Measurements from ENCODE around the gene ELOVL5.

Gene ELOVL5

DNA sequence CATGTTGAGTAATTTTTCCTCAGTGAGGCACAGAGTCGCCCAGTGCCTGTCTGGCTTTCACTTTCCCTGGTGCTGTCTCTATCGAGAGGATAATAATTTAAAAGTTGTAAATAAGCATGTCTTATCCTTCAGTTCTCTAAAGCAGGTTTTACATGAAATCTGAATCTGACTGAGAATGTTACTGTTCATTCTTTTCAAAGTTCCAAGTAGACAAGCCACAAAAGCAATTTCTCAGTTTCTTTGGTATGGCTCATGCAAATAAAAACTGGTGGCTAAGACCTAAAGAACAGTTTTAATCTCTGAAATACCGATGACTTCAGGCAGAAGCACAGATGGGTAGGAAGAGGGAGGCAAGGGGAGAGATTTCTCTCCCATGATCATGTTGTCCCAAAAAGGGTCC is 112.5 kb downstream of the ELOVL5 start:
- no peak for DNase-seq

- no peak for DNase-seq
These were observed 113.2 kb downstream of the ELOVL5 start for GRCh38 chr6:53235508-53235907.

- DNase-seq: no peak
These were observed 115.4 kb downstream of the ELOVL5 start for GRCh38 chr6:53233309-53233708.

DNA sequence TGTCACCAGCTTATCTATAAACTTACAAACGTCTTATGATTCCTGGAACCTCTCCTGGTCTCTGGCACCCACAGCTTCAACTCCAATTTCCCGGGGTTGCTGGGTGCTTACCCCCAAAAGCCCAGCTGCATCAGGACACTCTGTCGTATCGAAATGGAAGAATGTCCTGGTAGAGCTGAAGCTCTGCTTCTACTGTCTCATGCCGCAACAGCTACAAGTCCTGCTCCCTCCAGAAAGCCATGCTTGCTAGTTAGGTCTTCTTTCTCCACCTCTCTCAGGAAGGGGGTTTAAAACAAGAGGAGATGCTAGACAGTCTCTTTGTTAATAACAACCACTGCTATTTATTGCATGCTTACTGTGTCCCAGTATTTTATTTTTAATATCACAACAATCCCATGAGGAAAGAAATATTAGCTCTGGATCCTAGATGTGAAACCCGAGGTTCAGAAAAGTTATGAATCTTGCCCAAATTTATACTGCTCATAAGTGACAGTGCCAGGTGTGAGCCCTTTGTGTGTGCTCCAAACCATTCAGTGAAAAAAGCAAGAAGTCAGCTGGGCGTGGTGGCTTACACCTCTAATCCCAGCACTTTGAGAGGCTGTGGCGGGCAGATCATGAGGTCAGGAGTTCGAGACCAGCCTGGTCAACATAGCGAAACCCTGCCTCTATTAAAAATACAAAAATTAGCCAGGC is 117.8 kb downstream of the ELOVL5 start:
- DNase-seq: no peak

- no peak for DNase-seq
These were observed 120.9 kb downstream of the ELOVL5 start for GRCh38 chr6:53227847-53228246.

GRCh38 chr6:53220605-53221004 is 128.1 kb downstream of the ELOVL5 start:
- no peak for DNase-seq

Measured in stimulated activated CD4-positive, alpha-beta T cell treated with anti-CD3 and anti-CD28 coated beads, Interleukin-2, amount 100 ng/mL, for 48 hours (primary cell).